Caki2 (cell line): Measurements from ENCODE around the gene SLC25A5. TPM values are rescaled to one million over a fixed set of nuclear protein-coding genes. Genes with fewer than 3 reads are reported as not detected.
"Not testable (repeated sequence)": the region's sequence is repeated elsewhere in the genome, so short reads cannot be mapped to it uniquely, and the experiment has no call there.

ENCODE experiments used
- DNase-seq: peaks from one replicate; pipeline ENCODE4 v3.0.0-alpha.2; 2015; ENCODE audit warnings: low read depth
- in situ Hi-C: cut with HindIII; loops from 2 replicates; pipeline ENCODE4 v1.10.0; 2016; ENCODE audit warnings: low sequenced_read_pairs, low pct_unique_long_range_greater_than_20kb, mixed read lengths
- total RNA-seq: library from RNA; depleted of rRNA; stranded (reverse); fragments of >200 nt; shearing (Covaris generic); gene quantifications from 2 replicates; pipeline ENCODE4 v1.2.3, GENCODE V29; 2014; ENCODE audit warnings: low replicate concordance

SLC25A5 gene
- total RNA-seq, 1 experiment from 2014 or later: 37.5 TPM

DNA sequence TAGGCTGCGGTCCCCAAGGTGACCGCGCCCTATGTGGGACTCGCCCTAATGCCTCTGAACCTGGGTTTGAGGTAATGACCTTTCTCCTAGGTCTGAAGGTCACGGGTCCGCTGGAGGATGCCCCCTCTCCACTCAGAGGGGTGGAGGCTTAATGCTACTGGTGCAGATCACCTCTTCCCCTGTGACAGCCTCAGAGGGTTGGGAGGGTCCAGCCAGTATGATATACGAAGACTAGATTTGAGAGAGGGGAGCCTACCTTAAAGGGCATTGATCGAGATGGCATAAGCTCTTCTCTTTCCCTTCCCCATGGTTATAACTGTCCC lies 1.0 kb downstream of the SLC25A5 start:
- no peak for DNase-seq
- in situ Hi-C loops: no loop called here

DNA sequence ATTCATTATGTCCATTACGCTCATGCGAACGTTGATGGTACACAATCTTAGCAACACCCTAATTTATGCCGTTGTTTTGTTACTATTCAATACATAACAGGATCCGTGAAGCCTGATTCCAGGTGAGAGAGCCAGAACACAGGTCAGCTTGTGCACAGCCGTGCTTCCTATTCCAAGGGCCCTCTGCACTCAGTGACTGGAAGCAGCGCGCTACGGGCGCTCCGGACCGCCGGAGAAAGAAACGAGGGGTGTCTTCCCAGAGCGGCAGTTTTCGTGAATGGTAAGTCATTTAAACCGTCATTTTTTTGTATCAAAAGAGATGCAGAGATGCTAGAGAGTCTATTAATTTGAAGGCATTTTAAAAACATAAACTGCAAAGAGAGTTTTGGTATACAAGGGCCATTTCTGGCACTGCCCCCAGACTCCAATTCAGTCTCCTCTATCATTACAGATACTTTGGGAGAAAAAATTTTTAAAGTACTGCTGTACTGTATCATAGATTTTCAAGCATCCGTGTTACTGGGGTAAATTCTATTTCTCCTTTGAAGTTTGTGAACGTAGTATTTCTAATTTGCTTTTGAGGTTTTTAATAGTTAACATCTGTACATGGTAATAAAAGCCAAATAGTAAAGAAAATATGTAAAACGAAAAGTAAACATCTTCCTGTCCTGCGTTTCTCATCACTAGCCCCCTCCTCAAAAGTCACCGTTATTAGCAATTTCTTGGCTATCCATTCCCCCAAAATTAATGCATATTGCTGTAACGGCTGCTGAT lies 6.6 kb downstream of the SLC25A5 start:
- DNase-seq: no peak
- in situ Hi-C loops: no loop called here

DNA sequence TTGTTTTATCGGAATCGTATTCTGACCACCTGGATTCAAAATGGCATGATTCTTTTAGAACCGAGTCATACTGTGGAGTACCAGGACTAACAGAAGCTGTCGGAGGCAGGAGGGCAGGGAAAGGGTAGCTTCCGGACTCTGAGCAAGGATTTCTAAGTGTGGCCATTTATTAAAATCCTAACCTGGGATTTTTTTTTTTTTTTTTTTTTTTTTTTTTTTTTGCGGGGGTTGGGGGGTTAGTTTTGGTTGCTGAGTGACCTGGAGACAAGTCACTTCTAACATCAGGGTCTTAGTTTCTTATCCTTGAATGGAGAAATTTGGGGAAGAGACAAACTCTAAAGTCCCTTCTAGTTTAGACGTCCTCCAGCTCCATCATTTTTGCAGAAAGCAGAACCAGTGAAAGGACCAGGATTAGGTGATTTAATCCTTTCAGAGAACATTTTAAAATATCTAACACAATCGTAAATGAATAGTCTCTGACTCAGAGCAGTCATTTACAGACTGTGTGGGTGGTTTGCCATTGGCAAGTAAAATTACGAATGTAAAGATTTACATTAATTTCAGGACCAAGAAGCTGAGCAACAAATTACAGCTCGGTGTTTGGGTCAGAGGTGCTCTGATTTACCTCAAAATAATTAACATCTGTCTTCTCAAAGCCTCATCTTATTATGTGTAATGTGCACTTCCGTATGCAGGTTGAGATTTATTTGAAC lies 7.3 kb downstream of the SLC25A5 start:
- in situ Hi-C loops: no loop called here
- DNase-seq: no peak

DNA sequence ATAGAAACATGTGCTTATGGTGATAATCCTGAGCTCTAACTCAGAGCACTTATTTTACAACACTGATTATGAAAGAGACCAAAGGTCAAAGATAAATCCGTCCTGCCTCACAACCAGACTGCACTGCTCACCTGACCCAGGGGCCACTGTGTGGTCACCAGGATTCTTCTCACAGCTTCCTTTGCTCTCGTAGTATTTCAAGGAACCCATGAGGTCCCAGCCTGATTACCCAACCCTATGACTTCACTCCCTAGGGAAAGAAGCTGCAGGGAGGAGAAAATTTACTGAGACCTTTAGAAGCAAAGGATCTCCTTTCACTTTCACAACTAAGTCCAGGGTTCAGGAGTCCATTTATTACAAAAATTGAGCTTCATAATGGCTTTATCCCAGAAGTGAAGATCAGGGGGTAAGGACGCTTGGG lies 9.6 kb downstream of the SLC25A5 start:
- peak; percentile 28 for DNase-seq
- in situ Hi-C loops: no loop called here

DNA sequence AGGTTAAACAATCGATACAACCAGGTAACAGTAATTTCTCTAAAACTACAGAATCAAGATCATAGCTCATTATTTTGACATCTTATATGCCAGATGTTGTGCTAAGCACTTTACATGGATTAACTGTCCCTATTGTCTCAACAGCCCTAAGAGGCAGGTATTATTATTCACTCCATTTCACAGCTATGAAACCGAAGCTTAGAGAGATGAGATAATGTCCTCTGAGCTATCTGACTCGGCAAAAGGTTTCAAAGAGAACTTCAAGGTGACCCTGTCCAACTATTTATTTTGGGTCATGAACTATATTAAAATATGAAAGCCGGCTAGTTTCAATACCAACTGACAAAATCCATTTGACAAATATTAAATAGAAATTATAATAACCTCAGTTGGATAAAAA lies 10.3 kb downstream of the SLC25A5 start:
- in situ Hi-C loops: no loop called here
- no peak for DNase-seq

DNA sequence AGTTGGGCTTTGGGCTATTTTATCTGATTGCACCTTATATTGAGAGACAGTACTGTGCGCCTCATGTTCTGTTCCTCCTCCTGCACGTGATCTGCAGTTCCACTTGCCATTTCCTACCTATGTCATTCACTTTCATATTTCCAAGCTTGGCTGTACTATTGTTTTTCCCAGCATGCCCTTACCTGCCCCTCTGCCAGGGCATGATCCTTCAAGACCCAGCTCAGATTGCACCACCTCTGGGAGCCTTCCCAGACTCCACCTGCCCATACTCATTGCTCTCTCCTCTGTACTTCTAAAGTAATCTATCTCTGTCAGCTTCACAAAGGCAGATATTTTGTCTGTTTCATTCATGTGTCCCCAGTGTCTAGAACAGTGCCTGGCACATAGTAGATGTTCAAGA lies 11.6 kb downstream of the SLC25A5 start:
- in situ Hi-C loops: no loop called here
- DNase-seq: no peak

DNA sequence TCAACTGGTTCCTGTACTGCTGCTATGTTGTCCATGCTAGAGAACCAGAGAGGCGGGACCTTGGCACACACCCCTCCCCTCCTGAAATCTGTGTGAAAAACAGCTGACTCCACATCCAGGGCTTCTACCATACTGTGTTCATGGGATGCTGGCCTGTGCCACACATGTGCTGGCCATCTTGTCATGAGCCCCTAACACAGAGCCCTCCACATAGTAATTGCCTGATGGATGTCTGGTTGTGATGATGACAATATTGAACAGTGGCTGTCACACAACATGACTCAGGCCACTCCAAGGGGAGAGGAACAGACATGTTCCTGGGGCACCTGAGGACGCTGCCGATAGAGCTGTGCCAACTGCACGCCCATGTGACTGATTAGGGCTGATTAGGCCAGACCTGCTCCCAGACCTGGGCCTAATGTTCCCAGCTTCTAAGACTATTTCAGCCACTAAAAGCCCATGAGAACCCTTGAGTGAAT lies 13.1 kb downstream of the SLC25A5 start:
- DNase-seq: no peak
- in situ Hi-C loops: no loop called here

DNA sequence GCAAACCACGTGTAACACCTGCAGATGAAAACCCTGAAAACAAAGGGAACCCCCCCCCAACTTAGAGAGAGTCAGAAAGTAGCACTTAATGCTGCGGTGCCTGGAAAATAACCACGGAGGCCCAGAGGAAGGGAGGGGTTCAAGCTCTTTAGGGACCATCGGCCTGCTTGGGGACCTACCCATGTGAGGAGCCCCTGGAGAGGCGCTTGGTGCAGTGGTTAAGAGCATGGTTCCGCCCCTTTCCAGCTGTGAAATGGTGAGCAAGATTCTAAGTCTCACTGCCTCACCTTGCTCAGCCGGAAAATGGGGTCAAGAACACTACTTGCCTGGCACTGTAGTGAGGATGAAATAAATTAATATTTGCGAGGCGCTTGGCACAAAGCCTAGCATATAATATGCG lies 13.8 kb downstream of the SLC25A5 start:
- in situ Hi-C loops: no loop called here
- no peak for DNase-seq

DNA sequence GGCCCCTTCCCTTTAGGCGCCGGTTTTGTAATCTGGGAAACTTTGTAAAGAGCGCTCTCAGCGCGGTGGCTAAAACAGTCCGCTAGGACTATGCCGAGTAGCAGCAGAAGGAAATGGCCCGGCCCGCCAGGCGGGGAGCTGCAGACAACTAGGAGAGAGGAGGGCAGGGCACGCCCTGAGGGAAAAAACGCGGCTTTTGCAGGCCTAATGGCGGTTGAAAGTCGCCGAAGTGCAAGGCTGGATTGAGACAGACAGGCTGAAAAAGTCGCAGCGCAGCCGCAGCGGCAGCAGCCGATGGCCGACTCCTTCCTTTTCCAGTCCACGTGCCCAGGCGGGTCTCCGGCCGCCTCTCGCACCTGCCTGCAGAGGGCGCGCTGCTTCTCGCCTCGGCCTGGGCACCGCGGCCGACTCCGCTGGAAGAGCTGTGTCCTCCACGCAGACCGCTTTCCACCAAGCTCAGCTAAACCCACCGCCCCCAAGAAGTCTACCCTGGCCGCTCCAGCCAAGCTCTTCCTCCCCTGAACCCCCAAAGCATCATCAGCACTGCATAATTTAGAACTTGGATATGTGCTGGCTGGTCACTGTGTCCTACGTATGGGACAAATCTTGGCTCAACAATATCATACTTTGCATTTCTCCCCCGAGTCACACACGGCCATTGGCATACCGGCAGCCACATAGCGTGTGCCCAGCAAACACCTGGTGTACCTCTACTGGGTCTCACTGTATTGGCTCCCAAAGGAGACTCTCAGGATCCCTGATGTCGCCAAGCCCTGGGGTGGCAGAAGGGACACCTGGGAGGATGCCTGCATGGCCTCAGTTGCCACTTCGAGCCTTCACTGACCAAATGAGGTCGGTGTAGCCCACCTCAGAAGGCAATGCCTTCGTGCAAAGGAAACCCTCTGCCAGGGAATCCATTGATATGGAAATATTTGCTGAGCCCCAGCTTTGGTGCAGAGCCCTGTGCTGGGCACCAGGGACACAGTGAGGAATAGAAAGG lies 14.5 kb downstream of the SLC25A5 start:
- in situ Hi-C loops: no loop called here

DNA sequence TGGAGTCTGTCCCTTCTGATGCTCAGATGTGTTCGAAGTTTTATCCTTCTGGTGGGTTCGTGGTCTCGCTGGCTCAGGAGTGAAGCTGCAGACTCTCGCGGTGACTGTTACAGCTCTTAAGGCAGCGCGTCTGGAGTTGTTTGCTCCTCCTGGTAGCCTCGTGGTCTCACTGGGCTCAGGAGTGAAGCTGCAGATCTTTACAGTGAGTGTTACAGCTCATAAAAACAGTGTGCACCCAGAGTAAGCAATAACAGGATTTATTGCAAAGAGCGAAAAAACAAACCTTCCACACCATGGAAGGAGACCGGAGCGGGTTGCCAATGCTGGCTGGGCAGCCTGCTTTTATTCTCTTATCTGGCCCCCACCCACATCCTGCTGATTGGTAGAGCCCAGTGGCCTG lies 18.5 kb downstream of the SLC25A5 start:
- no peak for DNase-seq
- in situ Hi-C loops: no loop called here

More for the DNA sequence above, 14.5 kb downstream of the SLC25A5 start:
- peak; percentile 49 for DNase-seq

DNA sequence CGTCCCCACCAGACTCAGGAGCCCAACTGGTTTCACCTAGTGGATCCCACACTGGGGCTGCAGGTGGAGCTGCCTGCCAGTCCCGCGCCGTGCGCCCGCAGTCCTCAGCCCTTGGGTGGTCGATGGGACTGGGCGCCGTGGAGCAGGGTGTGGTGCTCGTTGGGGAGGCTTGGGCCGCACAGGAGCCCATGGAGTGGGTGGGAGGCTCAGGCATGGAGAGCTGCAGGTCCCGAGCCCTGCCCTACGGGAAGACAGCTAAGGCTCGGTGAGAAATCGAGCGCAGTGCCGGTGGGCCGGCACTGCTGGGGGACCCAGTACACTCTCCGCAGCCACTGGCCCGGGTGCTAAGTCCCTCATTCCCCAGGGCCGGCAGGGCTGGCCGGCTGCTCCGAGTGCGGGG lies 19.5 kb downstream of the SLC25A5 start:
- DNase-seq, in situ Hi-C loops: not testable (repeated sequence)

DNA sequence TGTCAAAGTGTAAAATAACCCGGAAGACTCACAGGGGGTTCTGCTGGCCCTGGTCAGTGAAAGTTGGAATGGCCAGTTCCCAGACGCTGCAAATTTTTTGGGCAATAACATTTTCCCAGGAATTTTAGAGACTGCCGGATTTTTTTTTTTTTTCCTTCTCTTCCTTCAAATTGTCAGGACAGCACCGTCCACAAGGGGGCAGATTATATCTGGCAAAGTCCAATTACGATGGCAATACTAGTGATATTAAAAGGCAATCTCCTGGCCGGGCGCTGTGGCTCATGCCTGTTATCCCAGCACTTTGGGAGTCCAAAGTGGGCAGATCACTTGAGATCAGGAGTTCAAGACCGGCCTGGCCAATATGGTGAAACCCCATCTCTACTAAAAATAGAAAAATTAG lies 20.5 kb downstream of the SLC25A5 start:
- in situ Hi-C loops: no loop called here
- peak; percentile 21 for DNase-seq

DNA sequence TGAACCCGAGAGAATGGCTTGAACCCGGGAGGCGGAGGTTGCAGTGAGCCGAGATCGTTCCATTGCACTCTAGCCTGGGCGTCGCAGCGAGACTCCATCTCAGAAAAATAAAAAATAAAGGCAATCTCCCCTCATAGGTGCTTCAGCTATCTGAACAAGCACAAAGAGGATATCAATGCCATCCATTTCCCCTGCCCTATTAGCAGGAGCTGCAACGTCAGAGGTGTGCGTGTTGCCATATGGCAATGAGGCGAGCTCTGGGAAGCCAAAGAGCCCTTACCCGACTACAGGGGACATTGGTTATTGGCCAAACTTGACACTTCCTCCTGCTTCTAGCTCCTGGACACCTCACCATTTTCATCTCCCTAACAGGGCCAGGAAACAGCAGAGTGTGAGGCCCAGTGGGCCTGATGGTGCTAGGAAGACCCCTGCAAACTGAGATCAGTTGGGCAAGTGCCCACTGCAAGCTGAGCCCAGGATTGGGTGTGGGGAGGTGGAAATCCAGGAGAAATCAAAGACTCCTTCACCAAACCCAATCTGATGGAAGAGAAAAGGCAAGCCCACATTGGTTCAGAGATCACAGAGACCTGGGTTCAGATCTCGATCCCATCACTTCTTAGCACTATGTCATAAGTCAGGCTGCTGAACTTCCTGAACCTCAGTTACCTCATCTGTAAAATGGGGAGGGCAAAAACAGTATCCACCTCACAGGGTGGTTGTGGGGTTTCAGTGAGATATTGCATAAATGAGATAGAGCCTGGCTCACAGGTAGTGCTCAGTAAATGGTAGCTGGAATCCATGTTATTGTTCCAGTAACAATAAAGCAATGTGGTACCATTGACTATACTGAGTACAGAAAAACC lies 21.2 kb downstream of the SLC25A5 start:
- DNase-seq: no peak
- in situ Hi-C loops: no loop called here

DNA sequence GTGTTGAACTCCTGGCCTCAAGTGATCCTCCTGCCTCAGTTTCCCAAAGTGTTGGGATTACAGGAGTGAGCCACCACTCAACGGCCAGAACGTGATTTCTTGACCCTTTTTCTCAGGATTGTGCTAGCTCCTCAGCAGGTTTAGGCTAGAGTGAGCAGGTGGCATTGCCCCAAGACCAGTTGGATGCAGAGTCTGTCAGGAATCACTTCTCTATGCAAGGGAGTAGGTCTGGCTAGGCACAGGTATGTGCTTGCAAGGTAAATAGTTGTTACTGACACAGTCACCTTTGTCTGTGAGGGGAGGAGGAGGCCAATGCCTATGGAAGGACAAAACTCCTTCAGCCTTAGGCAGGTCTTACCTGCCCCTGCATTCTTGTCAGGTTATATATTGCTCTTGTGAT lies 24.2 kb downstream of the SLC25A5 start:
- DNase-seq: no peak
- in situ Hi-C loops: no loop called here

DNA sequence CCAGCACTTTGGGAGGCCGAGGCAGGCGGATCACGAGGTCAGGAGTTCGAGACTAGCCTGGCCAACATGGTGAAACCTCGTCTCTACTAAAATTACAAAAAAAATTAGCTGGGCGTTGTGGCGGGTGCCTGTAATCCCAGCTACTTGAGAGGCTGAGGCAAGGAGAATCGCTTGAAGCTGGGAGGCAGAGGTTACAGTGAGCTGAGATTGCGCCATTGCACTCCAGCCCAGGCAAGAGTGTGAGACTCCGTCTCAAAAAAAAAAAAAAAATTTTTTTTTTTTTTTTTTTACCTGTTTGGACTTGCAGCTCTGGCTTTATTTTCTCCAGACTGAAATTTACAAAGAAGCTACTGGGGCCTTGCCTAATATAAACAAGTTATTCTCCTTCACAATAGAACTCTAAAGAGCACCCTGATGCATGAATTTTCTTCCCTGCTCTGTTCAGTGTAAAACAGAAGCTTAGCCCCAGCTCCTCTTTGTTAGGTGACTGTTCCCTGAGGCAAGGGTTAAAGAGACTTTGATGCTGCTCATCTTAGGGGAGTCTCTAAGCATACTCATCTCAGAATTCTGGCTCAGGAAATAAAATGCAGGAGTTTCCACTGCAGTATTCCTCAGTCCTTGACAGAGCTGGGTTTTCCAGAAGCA lies 25.7 kb downstream of the SLC25A5 start:
- in situ Hi-C loops, DNase-seq: not testable (repeated sequence)

DNA sequence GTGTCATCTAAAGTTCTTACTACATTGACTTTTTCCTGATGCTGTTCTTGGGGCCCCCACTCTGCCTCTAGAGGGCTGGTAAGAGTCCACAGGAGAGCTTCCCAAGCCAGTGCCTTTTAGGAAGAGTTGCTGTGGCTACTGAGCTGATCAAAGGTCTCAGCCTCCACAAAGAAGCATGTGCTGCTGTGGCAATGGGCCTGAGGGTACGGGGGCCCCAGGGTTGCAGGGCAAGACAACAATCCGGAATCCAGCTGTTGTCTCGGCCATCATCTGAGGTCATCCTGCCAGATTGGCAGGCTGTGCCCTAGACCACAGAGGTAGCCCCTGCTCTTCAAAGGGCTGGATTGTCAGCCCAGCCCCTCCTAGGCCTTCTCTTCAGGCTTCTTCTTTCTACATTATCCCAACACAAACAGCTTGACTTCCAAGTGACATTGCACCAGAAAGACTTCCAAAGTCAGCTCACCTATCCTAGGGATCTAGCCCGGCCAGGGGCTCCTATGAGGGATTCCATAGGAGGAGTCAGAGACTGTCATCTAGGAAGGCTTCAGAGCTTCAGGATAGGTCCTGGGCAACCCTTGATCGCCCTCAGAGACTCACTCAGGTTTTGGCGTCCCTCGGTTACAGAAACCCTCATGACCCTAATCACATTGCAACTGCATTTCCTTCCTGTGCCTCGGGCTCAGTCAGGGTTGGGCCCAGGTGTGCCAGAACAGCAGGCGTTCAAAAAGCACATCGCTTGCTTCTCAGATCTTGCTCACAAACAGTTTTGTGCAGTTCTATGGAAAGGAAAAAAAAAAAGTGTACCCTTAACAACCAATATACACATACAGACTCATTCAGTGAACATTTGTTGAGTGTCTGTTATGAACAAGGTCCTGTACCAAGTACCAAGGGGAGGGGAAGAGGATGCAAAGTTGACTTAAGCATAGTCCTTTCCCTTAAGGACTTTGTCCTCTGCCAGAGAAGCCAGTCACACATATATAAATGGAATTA lies 27.8 kb downstream of the SLC25A5 start:
- in situ Hi-C loops: no loop called here
- no peak for DNase-seq
